Measurements from ENCODE around the gene PRKG1.

GRCh38 chr10:51935341-51935740 lies 861.1 kb downstream of the PRKG1 start:
- TF ChIP-seq CTCF (IDR thresholded peaks at IDR 0.05) (no peak), POLR2A (IDR thresholded peaks at IDR 0.05) (no peak)
